Renal cortex interstitium (tissue), 11 donors: ENCODE data around the gene ZNF783. TPM values are rescaled to one million over a fixed set of nuclear protein-coding genes. Genes with fewer than 3 reads are reported as not detected.
"Not testable (repeated sequence)": the region's sequence is repeated elsewhere in the genome, so short reads cannot be mapped to it uniquely, and the experiment has no call there.

Source experiments
- DNase-seq, 11 donors: peaks; one replicate each; pipeline ENCODE4 v3.0.0-alpha.2; 2013; ENCODE audit warnings: low read depth in 9 of 11, low spot score in 4 of 11; ENCODE audit errors: extremely low read depth in 1 of 11
- polyA plus RNA-seq, 3 donors: library from polyadenylated mRNA; unstranded; fragments of 120-200 nt; gene quantifications; one replicate each; pipeline ENCODE4 v1.2.1, GENCODE V29; 2013; ENCODE audit not compliant: insufficient read length in 3 of 3

The ZNF783 gene
- polyA plus RNA-seq, 3 donors, result 13.7 to 20.0 (median 15.7) TPM

DNA sequence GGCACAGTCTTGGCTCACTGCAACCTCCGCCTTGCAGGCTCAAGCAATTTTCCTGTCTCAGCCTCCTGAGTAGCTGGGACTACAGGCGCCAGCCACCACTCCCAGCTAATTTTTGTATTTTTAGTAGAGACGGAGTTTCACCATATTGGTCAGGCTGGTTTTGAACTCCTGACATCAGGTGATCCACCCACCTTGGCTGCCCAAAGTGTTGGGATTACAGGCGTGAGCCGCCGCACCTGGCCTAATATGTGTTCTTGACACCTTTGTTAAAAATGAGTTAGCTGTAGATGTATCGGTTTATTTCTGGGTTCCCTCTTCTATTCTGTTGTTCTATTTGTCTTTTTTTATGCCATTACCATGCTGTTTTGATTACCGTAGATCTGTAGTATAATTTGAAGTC lies 12.4 kb downstream of the ZNF783 start:
- not testable (repeated sequence) for DNase-seq

DNA sequence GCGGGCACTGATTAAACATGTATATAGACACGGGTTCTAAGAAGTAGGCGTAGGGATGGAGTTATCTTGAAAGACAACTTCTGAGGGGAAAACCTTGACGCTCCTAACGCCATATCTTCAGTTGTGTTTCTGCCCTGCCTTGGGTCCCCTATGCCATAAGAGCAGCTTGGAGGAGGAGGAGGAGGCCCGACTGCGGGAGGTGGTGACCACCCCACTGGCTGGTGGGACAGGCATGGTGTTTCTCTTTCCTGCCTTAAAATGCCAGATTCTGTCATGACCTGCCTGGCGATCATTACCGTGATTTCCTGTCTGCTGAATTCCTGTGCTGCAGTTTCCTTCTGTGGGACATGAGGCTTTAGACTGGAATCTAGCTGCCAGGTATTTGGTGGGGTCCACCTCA lies 15.9 kb downstream of the ZNF783 start:
- no peak for DNase-seq

DNA sequence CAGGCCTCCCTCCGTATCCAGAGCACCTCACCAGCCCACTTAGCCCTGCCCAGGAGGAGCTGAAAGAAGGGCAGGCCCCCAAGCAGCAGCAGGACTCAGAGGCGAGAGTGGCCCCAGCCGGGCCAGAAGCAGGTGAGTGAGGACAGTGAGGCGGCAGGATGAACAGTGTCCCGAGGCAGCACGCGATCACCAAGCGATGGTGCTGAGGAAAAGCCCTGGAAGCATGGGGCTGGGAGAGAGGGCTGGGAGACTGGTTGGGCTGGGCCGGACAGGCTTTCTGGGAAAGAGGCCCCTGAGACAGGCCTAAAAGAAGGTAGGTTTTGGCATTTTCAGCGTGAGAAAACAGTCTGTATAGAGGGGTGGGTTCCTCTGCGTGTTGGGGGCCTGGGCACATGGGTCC lies 16.4 kb downstream of the ZNF783 start:
- DNase-seq, result no peak

DNA sequence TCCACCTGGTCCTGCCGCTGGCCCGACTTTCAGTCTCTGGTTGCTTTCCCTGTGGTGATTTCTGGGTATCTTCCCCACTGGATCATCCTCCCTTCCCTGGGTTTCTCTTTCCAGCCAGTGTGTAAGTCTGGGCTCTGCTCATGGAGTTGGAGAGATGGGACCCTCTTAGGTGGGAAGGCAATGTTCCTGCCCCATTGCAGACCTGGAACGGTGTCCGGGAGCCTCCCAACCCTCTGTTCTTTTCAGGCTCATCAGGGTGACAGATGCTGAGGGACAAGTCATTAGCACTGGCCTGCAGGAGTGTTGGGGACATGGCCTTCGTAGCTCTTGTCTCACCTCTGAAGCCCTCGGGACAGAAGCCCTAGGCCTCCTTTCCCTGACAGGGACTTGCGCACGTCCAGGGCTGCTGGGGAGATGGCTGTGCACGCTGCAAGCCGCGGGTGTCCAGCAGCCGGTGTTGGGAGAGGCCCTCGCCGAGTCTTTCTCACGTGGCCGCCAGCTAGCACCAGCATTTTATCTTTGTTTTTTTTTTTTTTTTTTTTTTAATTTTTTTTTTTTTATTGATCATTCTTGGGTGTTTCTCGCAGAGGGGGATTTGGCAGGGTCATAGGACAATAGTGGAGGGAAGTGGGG lies 17.2 kb downstream of the ZNF783 start:
- DNase-seq, result no peak

DNA sequence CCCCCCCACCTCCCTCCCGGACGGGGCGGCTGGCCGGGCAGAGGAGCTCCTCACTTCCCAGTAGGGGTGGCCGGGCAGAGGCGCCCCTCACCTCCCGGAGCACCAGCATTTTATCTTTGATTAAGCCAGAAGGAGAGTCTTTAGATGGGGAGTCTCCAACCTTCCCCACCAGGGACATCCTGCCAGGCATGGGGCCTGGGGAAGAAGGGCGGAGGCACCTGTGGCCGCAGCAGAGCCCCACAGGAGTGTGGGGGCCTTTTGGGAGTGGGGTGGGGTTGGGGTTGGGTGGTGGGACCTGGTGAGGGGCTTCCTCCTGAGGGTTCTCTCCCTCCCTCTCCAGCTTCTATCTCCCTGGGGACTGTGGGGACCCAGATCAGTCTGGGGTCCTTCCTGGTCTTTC lies 18.2 kb downstream of the ZNF783 start:
- DNase-seq, result no peak

DNA sequence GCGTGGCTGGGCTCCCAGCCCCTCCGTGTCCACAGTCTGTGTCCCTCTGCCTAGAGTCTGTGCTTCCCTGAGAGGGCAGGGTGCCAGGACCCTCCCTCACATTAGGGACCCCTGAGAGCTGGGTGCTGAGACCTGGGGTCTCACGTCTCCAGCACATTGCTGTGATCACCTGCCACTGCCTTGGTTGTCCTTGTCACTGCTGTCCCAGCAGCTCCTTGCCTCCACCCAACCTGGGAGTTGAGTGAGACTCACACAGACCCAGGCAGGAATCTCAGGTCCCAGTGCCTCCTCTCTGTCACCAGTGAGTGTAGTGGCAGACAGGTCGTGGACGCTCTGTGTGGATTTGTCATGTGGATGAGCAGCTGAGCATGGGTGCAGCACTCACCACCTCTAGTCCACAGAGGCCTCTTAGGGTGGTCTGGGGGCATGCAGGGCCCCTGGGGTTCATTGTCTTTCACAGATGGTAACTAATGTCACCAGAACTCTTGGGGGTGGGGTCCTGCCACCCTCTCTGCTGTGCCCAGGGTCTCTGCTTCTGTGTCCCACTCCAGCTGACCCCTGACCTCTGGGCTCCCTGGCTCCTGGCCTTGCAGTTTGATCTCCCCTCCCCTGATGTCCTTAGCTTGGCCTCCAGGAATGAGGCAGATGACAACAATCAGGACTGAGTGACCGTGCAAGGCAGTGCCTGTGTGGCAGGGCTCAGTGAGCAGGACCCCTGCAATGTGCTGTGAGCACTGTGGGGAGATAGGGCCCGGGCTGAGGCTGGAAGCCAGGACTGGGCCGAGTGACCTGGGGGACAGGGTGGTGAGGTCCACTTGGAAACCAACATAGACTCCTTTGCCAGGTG lies 18.9 kb downstream of the ZNF783 start:
- DNase-seq, result no peak

DNA sequence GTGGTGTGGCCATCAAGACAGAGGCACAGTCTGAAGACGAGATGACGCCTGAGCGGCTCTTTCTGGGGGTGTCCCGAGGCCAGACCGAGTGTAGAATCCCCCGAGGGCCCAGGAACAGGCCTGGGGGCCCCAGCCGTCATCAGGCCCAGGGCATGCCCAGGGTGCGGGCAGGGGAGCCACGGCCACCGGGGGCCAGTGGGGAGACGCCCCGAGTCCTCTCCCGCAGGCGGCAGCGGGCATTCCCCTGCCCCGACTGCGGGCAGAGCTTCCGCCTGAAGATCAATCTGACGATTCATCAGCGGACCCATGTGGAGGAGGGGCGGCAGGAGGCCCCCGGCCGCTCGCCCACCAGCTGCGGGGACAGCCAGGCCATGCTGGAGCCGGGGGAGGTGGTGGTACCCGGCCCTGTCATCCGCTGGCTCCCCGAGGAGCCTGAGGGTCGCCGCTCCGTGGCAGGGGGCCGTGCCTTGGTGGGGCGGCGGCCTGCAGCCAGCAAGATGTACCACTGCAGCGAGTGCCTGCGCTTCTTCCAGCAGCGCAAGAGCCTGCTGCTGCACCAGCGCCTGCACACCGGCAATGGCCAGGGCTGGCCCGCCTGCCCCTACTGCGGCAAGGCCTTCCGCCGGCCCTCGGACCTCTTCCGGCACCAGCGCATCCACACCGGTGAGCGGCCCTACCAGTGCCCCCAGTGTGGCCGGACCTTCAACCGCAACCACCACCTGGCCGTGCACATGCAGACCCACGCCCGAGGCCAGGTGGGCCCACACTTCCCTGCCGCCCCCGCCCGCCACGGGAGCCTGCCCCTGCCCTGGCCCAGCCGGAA lies 19.7 kb downstream of the ZNF783 start:
- no peak for DNase-seq

DNA sequence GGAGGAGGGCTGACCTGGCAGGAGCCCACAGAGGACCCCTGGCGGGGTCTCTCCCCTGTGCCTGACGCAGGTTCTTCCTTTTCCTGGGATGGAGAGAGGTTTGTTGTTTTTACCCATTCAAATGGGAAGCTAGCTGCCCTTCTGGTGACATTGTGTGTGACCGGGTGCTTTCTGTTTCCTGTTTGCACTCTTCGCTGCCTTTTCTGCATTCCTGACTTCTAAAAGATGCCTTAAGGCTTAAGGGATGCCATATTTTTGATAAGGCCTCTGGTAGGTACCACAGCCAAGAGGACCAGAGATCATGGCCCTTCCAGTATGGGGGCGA lies 20.3 kb downstream of the ZNF783 start:
- no peak for DNase-seq

DNA sequence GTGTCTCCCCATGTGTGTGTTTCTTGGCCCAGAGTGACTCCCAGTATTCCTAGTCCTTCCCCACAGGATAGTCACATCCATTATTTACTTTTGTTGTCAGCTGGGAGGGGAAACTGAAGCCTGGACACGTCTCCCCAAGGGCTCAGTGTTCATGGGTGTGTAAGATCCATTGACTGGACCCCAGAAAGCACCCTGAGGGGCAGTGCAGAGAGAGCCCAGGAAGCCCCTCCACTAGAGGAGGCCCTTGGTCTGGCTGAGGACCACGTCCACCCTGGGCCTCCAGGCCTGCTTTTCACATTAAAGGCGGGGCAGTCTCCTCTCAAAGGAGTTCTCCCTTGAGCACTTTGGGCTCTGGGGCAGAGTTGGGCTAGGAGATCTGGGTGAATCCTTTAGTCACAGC lies 21.3 kb downstream of the ZNF783 start:
- no peak for DNase-seq

DNA sequence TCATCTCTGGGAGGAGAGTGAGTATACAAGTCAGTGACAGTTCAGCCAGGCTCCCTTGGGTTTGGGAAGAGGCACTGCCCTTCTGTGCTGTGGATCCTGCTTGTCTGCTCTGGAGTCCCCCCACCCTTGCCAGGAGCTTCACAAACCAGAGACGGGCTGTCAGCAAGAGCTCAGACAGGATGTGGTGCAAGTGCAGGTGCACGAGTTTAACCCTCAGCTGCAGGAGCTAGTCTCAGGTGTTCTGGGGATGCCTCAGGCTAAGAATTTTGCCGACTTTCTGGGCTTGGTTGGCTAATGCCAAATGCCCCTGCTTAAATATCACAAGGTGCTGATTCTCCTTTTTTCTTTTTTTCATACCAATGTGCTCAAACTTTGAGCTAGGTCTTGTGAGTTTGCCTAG lies 22.3 kb downstream of the ZNF783 start:
- no peak for DNase-seq

DNA sequence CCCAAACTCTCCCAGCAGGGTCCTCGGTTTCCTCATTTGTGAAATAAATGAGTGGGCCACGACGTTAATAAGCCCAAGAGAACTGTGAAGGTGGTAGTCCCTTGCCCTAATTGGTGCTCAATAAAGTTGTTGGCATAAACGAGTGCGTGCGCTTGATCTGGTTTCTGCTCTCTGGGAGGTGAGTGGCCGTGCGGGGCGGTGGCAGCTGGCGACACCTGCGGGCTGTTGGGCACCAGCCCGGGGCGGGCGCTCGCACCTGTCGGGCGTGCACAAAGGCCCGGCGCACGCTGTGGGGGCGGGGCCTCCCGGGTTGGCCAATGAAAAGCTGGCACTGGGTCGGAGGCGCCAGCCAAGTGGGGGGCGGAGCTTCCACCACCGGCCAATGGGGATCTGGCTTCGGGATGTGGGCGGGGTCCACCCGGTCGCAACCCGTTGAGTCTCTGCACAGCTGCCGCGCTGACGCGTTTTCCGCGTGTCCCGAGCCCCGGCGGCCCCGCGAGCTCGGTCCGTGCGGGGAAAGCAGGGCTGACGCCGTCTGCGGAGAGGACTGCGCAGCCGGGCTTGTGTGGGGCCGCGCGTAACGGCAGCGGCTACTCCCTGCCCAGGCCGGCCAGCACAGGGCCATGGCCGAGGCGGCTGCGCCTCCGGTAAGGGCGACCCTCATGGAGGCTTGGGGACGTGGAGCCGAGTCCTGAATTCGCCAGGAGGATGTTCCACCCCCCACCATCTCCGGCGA lies 23.0 kb downstream of the ZNF783 start:
- peak; percentile 74 to 92 (median 87) for DNase-seq

DNA sequence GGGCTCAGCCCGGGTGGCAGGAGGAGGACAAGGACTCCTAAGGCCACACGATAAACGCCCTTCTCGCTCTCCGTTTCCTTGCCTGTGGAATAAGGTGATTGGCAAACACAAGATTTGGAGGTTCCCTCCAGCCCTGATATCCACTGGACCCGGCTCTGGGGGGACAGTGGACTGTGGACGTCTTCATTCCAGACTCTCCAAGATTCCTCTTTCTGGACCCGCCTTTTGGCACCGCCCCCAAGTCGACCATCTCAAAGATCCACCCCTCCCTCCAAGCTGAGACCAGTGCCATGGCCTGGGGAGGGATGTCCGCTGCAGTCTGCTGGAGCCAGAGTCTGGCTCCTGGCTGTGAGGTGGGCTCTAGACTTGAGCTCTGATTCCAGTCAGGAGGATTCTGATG lies 23.6 kb downstream of the ZNF783 start:
- peak in 3 of 11 donors; percentile 5 to 15 (median 10) for DNase-seq

DNA sequence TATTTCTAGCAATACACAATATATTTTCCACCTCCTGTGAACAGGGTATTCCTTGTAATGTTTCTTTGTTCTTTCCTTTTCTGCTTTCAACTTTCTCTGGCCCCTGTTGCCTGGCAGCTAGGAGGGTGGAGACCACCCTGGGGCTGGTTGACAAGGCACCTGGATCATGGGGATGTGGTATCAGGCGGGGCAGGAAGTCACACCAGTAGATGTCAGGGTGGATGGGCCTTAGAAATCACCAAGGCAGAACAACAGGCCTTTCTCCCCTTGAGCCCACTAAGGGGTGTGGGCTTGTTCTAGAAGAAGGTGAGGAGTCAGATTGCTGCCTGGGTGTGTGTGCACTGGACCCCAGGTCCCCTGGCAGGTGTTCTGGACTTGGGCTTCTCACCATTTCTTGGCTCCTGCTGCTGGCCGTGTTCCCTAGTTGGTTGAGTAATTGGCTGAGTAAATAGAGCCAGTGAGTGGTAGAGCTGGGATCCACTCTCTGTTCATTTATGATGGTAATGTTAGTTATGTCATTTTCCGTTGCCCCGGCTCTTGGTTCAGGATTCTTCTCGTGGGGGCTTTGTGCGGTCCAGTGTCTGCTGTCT lies 24.9 kb downstream of the ZNF783 start:
- no peak for DNase-seq

DNA sequence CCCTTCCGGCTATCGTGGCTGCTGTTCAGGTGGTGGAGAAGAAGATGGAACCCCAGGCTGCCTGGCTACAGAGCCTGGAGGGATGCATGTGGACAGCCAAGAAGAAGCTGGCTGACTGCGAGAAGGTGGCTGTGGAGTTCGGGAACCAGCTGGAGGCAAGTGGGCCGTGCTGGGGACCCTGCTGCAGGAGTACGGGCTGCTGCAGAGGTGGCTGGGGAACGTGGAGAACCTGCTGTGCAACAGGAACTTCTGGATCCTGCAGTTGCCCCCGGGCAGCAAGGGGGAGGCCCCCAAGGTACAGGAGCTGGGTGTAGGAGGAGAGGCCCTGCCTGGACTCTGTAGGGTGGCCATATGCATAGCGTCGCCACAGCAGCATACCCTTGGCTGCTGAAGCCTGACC lies 25.6 kb downstream of the ZNF783 start:
- no peak for DNase-seq

DNA sequence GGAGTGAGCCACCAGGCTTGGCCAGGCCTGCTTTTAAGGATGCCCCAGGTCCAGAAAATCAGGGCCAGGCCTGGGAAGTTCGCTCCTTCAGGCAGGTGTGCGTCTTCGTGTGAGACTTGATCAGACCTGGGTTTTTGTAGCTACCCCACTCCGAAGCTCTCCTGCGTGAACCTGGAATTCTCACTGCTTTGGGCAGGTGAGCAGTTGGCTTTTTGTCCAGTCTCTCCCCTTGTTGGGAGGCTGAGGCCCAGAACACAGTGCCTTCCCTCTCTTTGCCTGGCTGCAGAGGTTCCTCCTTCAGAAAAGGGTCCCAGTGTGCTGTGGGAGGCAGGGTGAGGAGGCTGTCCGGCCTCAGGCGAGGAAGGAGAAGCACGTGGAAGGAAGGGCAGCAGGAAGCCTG lies 27.3 kb downstream of the ZNF783 start:
- DNase-seq, result no peak

DNA sequence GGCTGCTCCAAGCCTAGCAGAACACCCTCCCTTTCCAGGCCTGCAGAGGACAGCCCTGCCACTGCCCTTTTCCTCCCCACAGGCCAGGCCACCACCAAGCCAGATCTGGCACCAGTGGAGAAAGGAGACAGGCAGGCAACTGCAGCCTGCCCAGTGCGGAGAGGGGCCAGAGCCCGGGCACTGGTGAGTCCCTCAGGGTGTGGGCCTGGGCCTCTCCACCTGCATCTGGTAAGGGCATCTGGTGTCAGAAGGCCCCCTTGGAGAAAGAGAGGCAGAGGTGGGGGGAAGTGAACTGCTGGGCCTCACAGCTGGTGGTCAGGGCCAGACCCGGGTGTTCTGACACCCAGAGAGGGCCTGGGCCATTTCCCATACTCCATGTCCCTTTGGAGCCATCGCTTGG lies 27.9 kb downstream of the ZNF783 start:
- DNase-seq, result no peak

DNA sequence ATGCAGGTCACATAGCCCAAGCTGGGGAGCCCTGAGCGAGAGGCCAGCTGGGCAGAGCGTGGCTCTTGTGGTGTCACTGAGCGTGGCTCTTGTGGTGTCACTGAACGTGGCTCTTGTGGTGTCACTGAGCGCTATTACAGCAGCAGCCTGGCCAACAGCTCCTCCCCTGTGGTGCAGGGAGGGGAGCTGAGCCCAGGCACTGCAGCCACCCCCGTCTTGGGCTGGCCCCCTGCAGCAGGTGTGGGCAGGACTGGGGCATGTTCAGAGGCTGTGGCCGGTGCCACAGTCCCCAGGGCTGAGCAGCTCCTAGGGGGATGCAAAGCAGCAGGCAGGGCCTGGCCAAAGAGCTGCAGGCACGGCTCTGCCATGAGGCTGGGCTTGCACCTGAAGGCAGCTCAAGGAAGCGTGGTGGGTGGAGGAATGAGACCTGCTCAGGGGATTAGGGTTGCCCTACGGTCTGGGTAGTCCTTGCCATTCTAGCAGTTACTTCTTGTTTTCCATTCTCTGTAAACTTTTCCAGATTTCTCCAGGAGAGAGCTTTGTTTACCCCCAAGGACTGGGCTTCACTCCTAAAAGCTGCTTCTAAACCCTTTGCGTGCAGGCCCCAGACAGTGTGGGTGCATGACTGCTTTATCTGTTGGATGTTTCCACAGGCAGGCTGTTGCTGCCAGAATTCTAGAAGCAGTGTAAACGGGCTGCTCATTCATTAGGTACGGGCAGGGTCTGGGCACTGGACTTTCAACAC lies 29.2 kb downstream of the ZNF783 start:
- no peak for DNase-seq

DNA sequence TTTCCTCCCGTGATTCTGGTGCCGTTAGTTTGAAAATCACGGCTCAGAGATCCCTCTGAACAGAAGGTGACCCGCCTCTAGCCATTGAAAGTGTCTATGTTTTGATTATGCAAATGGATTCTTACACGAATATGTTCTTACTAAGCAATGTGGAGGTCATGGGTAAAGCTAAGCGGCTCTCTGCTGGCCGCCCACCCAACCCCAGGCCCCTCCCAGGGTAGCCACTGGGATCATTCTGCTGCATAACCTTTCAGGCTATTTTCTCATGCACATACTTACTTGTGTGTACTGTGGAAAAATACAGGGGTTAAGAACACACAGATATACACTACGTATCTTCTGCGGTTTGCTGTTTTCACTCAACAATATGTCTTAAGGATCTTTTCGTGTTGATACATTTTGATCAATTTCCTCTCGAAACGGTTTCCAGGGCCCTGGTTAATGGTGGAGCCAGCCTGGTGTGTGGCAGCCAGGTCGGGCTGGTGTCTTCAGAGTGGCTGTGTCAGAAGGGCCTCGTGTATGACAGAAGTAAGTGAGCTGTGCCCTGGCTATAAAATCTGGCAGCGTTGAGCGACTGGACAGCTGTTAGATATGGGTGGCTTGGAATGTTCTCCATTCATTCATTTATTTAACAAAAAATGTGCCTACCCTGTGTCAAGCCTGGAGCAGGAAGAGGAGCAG lies 29.9 kb downstream of the ZNF783 start:
- no peak for DNase-seq
